ENCODE data around the gene MYBPC2.
A peak's percentile ranks its signal among the peaks of the same experiment; 100 is the strongest.

Gene MYBPC2

GRCh38 chr19:50509366-50509765, 76.7 kb downstream of the MYBPC2 start:
- no peak for DNase-seq
- Mint-ChIP-seq H3K4me3 (no peak overlapping the region), H3K36me3 (ENCODE audit: low read depth) (no peaks in the 10 kb centered on the region), H3K4me1 (peaks cover 46% of the 10 kb centered on the region), H3K9me3 (no peaks in the 10 kb centered on the region), H3K27me3 (ENCODE audit: low read depth, poor library complexity) (peaks cover 6% of the 10 kb centered on the region), H3K27ac (peak overlapping the region; percentile 42)
- no peak for TF ChIP-seq CTCF (IDR thresholded peaks at IDR 0.05)

- peaks cover 6% of the 10 kb centered on the region for H3K27me3 Mint-ChIP-seq (ENCODE audit: low read depth, poor library complexity)
- H3K27ac Mint-ChIP-seq = peak overlapping the region; percentile 84
- no peaks in the 10 kb centered on the region for H3K36me3 Mint-ChIP-seq (ENCODE audit: low read depth)
- TF ChIP-seq CTCF (IDR thresholded peaks at IDR 0.05) = no peak
- peak overlapping the region; percentile 82 for H3K4me3 Mint-ChIP-seq
- no peak for DNase-seq
- no peaks in the 10 kb centered on the region for H3K9me3 Mint-ChIP-seq
- peaks cover 47% of the 10 kb centered on the region for H3K4me1 Mint-ChIP-seq
Observed at GRCh38 chr19:50510121-50510670, 77.5 kb downstream of the MYBPC2 start.

- H3K4me3 Mint-ChIP-seq = peak overlapping the region; percentile 82
- peak overlapping the region; percentile 84 for H3K27ac Mint-ChIP-seq
Observed at GRCh38 chr19:50510700-50511068, 78.0 kb downstream of the MYBPC2 start.

GRCh38 chr19:50511069-50511822, 78.6 kb downstream of the MYBPC2 start, which contains the start of gene JOSD2:
TSS of gene JOSD2 (minus strand) at chr19:50511191. CDS start at chr19:50510431, 760 bp downstream.
- TF ChIP-seq CTCF (IDR thresholded peaks at IDR 0.05) = no peak
- Mint-ChIP-seq H3K4me1 (peaks cover 47% of the 10 kb centered on the region), H3K4me3 (peak within 1 kb of the TSS; percentile 82), H3K27me3 (ENCODE audit: low read depth, poor library complexity) (peaks cover 6% of the 10 kb centered on the region), H3K9me3 (no peaks in the 10 kb centered on the region), H3K27ac (peak within 1 kb of the TSS; percentile 92), H3K36me3 (ENCODE audit: low read depth) (no peaks in the 10 kb centered on the region)
- peak; percentile 96 for DNase-seq

More at GRCh38 chr19:50510700-50511068, 78.0 kb downstream of the MYBPC2 start:
- peaks cover 6% of the 10 kb centered on the region for H3K27me3 Mint-ChIP-seq (ENCODE audit: low read depth, poor library complexity)
- H3K36me3 Mint-ChIP-seq (ENCODE audit: low read depth) = no peaks in the 10 kb centered on the region
- TF ChIP-seq CTCF (IDR thresholded peaks at IDR 0.05) = no peak
- H3K9me3 Mint-ChIP-seq = no peaks in the 10 kb centered on the region
- H3K4me1 Mint-ChIP-seq = peaks cover 47% of the 10 kb centered on the region
- no peak for DNase-seq

GRCh38 chr19:50512112-50512998, 79.7 kb downstream of the MYBPC2 start:
- peaks cover 6% of the 10 kb centered on the region for H3K27me3 Mint-ChIP-seq (ENCODE audit: low read depth, poor library complexity)
- H3K27ac Mint-ChIP-seq = no peak overlapping the region
- no peak for TF ChIP-seq CTCF (IDR thresholded peaks at IDR 0.05)
- no peaks in the 10 kb centered on the region for H3K9me3 Mint-ChIP-seq
- no peaks in the 10 kb centered on the region for H3K36me3 Mint-ChIP-seq (ENCODE audit: low read depth)
- H3K4me3 Mint-ChIP-seq = peak overlapping the region; percentile 82
- DNase-seq = no peak
- H3K4me1 Mint-ChIP-seq = peaks cover 47% of the 10 kb centered on the region
